HEK293 (cell line): Measurements from ENCODE around the gene GSTA1.

Source experiments
- CTCF ChIA-PET: fragments of 350-600 bp; formaldehyde crosslinking; extraction: SDS; loops from one replicate; lab custom pipeline; 2021; ENCODE audit warnings: antibody characterized with exemption; lab: Yijun Ruan, JAX
- POLR2A ChIA-PET: fragments of 300-600 bp; formaldehyde crosslinking; extraction: SDS; loops from one replicate; lab custom pipeline; 2020; ENCODE audit warnings: antibody characterized with exemption, inconsistent platforms; lab: Yijun Ruan, JAX
- H3K27ac ChIP-seq: fragments of 200-500 bp; sonication (Bioruptor generic); 2 replicates; pipeline ENCODE4 v1.5.1; 2014; ENCODE audit warnings: low read depth, low read length, control low read depth, inconsistent platforms; ENCODE audit errors: extremely low read depth
- H3K36me3 ChIP-seq, 2 experiments: fragments of 200-500 bp in 1 of 2; sonication (Bioruptor generic) in 1 of 2; 1 replicate in 1 of 2; 2 replicates in 1 of 2; pipeline ENCODE4 v1.5.1; 2014 to 2017; ENCODE audit warnings: inconsistent platforms in 2 of 2, low read length in 2 of 2; ENCODE audit not compliant: control insufficient read depth in 2 of 2, insufficient read depth in 1 of 2
- H3K4me1 ChIP-seq: fragments of 200-500 bp; sonication (Bioruptor generic); 2 replicates; pipeline ENCODE4 v1.5.1; 2014; ENCODE audit warnings: mild to moderate bottlenecking, low read length, inconsistent platforms; ENCODE audit not compliant: control insufficient read depth, insufficient read depth
- H3K4me3 ChIP-seq: 2 replicates; pipeline ENCODE4 v1.5.1; 2011; ENCODE audit warnings: low read depth, mild to moderate bottlenecking, control low read depth, low read length, moderate library complexity
- H3K9me3 ChIP-seq: fragments of 200-500 bp; sonication (Bioruptor generic); 2 replicates; pipeline ENCODE4 v1.5.1; 2014; ENCODE audit warnings: low read depth, low read length, inconsistent platforms; ENCODE audit not compliant: control insufficient read depth, insufficient read depth
- BCL11A ChIP-seq: fragments of 450-650 bp; formaldehyde crosslinking; IDR thresholded peaks from 2 replicates; pipeline ENCODE4 v1.5.1; 2016; ENCODE audit warnings: low read depth, missing biosample characterization, missing genetic modification characterization
- GFI1B ChIP-seq: fragments of 450-650 bp; formaldehyde crosslinking; IDR thresholded peaks from 2 replicates; pipeline ENCODE4 v1.5.1; 2016; ENCODE audit warnings: missing biosample characterization, missing genetic modification characterization
- GLIS2 ChIP-seq: fragments of 450-650 bp; formaldehyde crosslinking; IDR thresholded peaks from 2 replicates; pipeline ENCODE4 v1.5.1; 2016; ENCODE audit warnings: missing biosample characterization, missing genetic modification characterization
- MEIS1 ChIP-seq: sonication (generic); formaldehyde crosslinking; IDR thresholded peaks from 2 replicates; pipeline ENCODE4 v1.8.1; 2022; ENCODE audit warnings: missing genetic modification reagents, mild to moderate bottlenecking, borderline replicate concordance
- SETDB1 ChIP-seq: IDR thresholded peaks from one replicate; pipeline ENCODE4 v1.6.1; 2017; ENCODE audit warnings: mild to moderate bottlenecking, low read length, moderate library complexity, mixed read lengths; ENCODE audit not compliant: insufficient read length
- ZBTB1 ChIP-seq: fragments of 450-650 bp; formaldehyde crosslinking; IDR thresholded peaks from 2 replicates; pipeline ENCODE4 v1.5.1; 2016; ENCODE audit warnings: missing biosample characterization, missing genetic modification characterization
- ZBTB48 ChIP-seq: fragments of 450-650 bp; formaldehyde crosslinking; IDR thresholded peaks from 2 replicates; pipeline ENCODE4 v1.5.1; 2016; ENCODE audit warnings: missing biosample characterization, missing genetic modification characterization
- ZFHX2 ChIP-seq: fragments of 450-650 bp; formaldehyde crosslinking; conservative IDR thresholded peaks from 2 replicates; pipeline ENCODE4 v1.5.1; 2016; ENCODE audit warnings: missing biosample characterization, missing genetic modification characterization
- ZIC2 ChIP-seq: fragments of 450-650 bp; formaldehyde crosslinking; IDR thresholded peaks from 2 replicates; pipeline ENCODE4 v1.5.1; 2016; ENCODE audit warnings: missing biosample characterization, missing genetic modification characterization
- ZNF133 ChIP-seq: fragments of 450-650 bp; formaldehyde crosslinking; IDR thresholded peaks from 2 replicates; pipeline ENCODE4 v1.5.1; 2016; ENCODE audit warnings: missing biosample characterization, missing genetic modification characterization
- ZNF16 ChIP-seq: fragments of 450-650 bp; formaldehyde crosslinking; IDR thresholded peaks from 2 replicates; pipeline ENCODE4 v1.5.1; 2016; ENCODE audit warnings: low read depth, missing biosample characterization, missing genetic modification characterization
- ZNF214 ChIP-seq: fragments of 450-650 bp; formaldehyde crosslinking; IDR thresholded peaks from 2 replicates; pipeline ENCODE4 v1.5.1; 2017; ENCODE audit warnings: missing biosample characterization, mild to moderate bottlenecking, missing genetic modification characterization, borderline replicate concordance
- ZNF23 ChIP-seq: fragments of 450-650 bp; formaldehyde crosslinking; IDR thresholded peaks from 2 replicates; pipeline ENCODE4 v1.5.1; 2016; ENCODE audit warnings: missing biosample characterization, missing genetic modification characterization, borderline replicate concordance
- ZNF266 ChIP-seq: fragments of 450-650 bp; formaldehyde crosslinking; IDR thresholded peaks from 2 replicates; pipeline ENCODE4 v1.5.1; 2016; ENCODE audit warnings: missing biosample characterization, missing genetic modification characterization, low read depth
- ZNF311 ChIP-seq: fragments of 450-650 bp; formaldehyde crosslinking; IDR thresholded peaks from 2 replicates; pipeline ENCODE4 v1.5.1; 2017; ENCODE audit warnings: missing biosample characterization, missing genetic modification characterization, borderline replicate concordance
- ZNF518A ChIP-seq: fragments of 450-650 bp; formaldehyde crosslinking; conservative IDR thresholded peaks from 2 replicates; pipeline ENCODE4 v1.5.1; 2016; ENCODE audit warnings: low read depth, missing biosample characterization, missing genetic modification characterization
- ZNF626 ChIP-seq: fragments of 450-650 bp; sonication (Bioruptor Pico); formaldehyde crosslinking; IDR thresholded peaks from 2 replicates; pipeline ENCODE4 v1.5.1; 2018; ENCODE audit warnings: missing biosample characterization, missing genetic modification characterization, inconsistent platforms
- ZNF658 ChIP-seq: fragments of 450-650 bp; formaldehyde crosslinking; IDR thresholded peaks from 2 replicates; pipeline ENCODE4; 2016; ENCODE audit warnings: missing biosample characterization, missing genetic modification characterization
- ZNF660 ChIP-seq: fragments of 450-650 bp; IDR thresholded peaks from 2 replicates; pipeline ENCODE4 v1.5.1; 2018; ENCODE audit warnings: missing biosample characterization, mild to moderate bottlenecking, missing genetic modification characterization
- ZNF670 ChIP-seq: fragments of 450-650 bp; formaldehyde crosslinking; IDR thresholded peaks from 2 replicates; pipeline ENCODE4 v1.5.1; 2016; ENCODE audit warnings: missing biosample characterization, missing genetic modification characterization, low read depth
- ZNF776 ChIP-seq: fragments of 450-650 bp; formaldehyde crosslinking; IDR thresholded peaks from 2 replicates; pipeline ENCODE4 v1.5.0; 2017; ENCODE audit warnings: missing biosample characterization, missing genetic modification characterization, borderline replicate concordance
- ZSCAN16 ChIP-seq: fragments of 450-650 bp; formaldehyde crosslinking; IDR thresholded peaks from 2 replicates; pipeline ENCODE4 v1.5.1; 2016; ENCODE audit warnings: missing biosample characterization, missing genetic modification characterization
- TF ChIP-seq, protein P1 (sequence below): fragments of 450-650 bp; formaldehyde crosslinking; IDR thresholded peaks from 2 replicates; pipeline ENCODE4 v1.5.1; 2016; ENCODE audit warnings: missing biosample characterization, missing genetic modification characterization

Gene GSTA1

DNA sequence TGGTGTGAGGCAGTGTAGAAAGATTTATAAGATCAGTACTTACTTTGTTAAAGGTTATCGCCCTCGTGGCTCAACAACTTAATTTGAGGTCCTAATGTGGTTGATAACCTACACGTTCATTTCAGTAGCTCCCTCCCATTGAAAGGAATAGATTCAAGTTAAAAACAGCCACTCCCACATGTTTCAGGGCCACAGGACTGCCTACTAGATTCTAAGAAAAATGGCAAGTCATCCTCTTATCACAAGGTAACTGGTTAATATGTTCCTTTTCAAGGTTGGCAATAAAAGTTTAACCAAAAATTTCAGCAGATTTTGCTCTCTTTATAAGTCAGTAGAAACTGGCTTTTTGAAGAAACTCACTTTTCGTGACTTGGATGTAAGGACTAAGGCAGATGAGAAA, 57.4 kb downstream of the GSTA1 start (continued):
- no peak for TF ChIP-seq ZNF311 (tag by site-specific recombination)
- TF ChIP-seq, protein P1, sequence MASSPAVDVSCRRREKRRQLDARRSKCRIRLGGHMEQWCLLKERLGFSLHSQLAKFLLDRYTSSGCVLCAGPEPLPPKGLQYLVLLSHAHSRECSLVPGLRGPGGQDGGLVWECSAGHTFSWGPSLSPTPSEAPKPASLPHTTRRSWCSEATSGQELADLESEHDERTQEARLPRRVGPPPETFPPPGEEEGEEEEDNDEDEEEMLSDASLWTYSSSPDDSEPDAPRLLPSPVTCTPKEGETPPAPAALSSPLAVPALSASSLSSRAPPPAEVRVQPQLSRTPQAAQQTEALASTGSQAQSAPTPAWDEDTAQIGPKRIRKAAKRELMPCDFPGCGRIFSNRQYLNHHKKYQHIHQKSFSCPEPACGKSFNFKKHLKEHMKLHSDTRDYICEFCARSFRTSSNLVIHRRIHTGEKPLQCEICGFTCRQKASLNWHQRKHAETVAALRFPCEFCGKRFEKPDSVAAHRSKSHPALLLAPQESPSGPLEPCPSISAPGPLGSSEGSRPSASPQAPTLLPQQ (tag by site-specific recombination) = no peak
- TF ChIP-seq SETDB1 = no peak
- no peak for TF ChIP-seq ZFHX2 (tag by site-specific recombination)
- TF ChIP-seq ZBTB48 (tag by site-specific recombination) = no peak
- TF ChIP-seq ZNF518A (tag by site-specific recombination) = no peak
- no peak for TF ChIP-seq ZNF16 (tag by site-specific recombination)
- no peak for TF ChIP-seq MEIS1 (CRISPR knock-in tag)
- TF ChIP-seq ZIC2 = no peak
- TF ChIP-seq ZNF660 (tag by site-specific recombination) = no peak

DNA sequence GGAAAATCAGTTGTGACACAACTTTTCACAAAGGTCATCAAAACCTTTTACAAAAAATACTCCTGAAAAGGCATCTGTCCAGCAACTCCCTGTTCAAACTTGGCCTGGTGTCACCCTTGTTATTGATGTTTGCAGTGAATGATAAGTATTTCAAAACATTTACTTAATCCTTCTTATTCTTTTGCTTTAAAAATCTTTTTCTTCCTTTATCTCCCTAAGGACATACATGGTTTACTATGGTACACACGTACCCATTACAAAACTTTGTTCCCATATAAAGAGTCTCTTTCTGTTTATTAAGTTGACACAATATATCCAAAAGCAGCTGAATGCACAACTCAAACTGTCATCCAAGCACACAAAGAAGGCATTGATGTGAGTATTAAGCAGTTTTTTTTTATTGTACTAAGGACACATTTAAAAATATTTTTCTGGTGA, 57.8 kb downstream of the GSTA1 start:
- no peak for TF ChIP-seq ZNF670 (tag by site-specific recombination)
- no peak for TF ChIP-seq ZNF23 (tag by site-specific recombination)
- Histone ChIP-seq H3K9me3 (no peaks in the 10 kb centered on the region), H3K27ac (no peak overlapping the region), H3K4me1 (no peaks in the 10 kb centered on the region), H3K4me3 (no peak overlapping the region), H3K36me3 (no peaks in the 10 kb centered on the region)
- ChIA-PET CTCF (interaction anchor here (0.9 kb wide), 1 partner anchor 21 kb away, joined by 3 read pairs; no protein-coding TSS in a partner anchor), POLR2A (no interaction called here)

- Histone ChIP-seq H3K27ac (no peak overlapping the region), H3K4me3 (no peak overlapping the region), H3K4me1 (no peaks in the 10 kb centered on the region), H3K36me3 (no peaks in the 10 kb centered on the region), H3K9me3 (no peaks in the 10 kb centered on the region)
- ChIA-PET CTCF (interaction anchor here (0.5 kb wide), 1 partner anchor 90 kb away, joined by 8 read pairs; no protein-coding TSS in a partner anchor), POLR2A (no interaction called here)
- TF ChIP-seq ZNF776 = no peak
- no peak for TF ChIP-seq ZBTB1
- TF ChIP-seq ZNF626 (tag by site-specific recombination) = no peak
- no peak for TF ChIP-seq ZSCAN16
- no peak for TF ChIP-seq ZNF266 (tag by site-specific recombination)
- no peak for TF ChIP-seq ZNF214 (tag by site-specific recombination)
- TF ChIP-seq ZNF133 (tag by site-specific recombination) = no peak
- no peak for TF ChIP-seq GLIS2 (tag by site-specific recombination)
- no peak for TF ChIP-seq GFI1B (tag by site-specific recombination)
- TF ChIP-seq ZNF658 = no peak
- no peak for TF ChIP-seq BCL11A (tag by site-specific recombination)
Measured at GRCh38 chr6:52741872-52742271, 61.7 kb downstream of the GSTA1 start.
